ENCODE measurements around the gene ZSCAN10. TPM values are rescaled to one million over a fixed set of nuclear protein-coding genes. Genes with fewer than 3 reads are reported as not detected.

The ZSCAN10 gene
- total RNA-seq, 1 donor from 2014 or later = not detected

DNA sequence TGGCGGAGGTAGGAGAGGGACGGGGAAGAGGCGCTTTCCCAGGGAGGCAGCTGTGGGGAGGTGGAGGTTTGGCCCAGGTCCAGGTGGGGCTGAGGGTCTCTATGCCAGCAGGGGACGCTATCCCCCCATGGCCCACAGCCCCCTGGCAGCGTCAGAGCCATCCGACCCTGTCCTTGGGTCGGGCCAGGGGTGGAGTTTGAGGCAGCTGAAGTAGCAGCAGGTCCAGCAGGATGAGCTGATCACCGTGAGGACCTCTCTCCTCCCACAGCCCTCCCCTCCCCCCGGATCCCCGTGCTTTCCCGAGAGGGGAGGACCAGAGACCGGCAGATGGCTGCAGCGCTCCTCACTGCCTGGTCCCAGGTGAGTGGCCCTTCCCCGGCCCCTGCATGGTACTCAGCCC is 16.5 kb upstream of the ZSCAN10 start:
- intact Hi-C loops (cut with DNase I) = no loop called here
- no peaks in the 10 kb centered on the region for H3K27me3 ChIP-seq
- no peaks in the 10 kb centered on the region for H3K9me3 ChIP-seq
- H3K4me1 ChIP-seq = peaks cover 21% of the 10 kb centered on the region
- TF ChIP-seq, protein P1, sequence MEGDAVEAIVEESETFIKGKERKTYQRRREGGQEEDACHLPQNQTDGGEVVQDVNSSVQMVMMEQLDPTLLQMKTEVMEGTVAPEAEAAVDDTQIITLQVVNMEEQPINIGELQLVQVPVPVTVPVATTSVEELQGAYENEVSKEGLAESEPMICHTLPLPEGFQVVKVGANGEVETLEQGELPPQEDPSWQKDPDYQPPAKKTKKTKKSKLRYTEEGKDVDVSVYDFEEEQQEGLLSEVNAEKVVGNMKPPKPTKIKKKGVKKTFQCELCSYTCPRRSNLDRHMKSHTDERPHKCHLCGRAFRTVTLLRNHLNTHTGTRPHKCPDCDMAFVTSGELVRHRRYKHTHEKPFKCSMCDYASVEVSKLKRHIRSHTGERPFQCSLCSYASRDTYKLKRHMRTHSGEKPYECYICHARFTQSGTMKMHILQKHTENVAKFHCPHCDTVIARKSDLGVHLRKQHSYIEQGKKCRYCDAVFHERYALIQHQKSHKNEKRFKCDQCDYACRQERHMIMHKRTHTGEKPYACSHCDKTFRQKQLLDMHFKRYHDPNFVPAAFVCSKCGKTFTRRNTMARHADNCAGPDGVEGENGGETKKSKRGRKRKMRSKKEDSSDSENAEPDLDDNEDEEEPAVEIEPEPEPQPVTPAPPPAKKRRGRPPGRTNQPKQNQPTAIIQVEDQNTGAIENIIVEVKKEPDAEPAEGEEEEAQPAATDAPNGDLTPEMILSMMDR (IDR thresholded peaks at IDR 0.05) = no peak
- H3K27ac ChIP-seq = no peak overlapping the region
- DNase-seq (no peak), ATAC-seq (no peak)
- H3K36me3 ChIP-seq = peaks cover 28% of the 10 kb centered on the region
- H3K4me3 ChIP-seq = no peak overlapping the region

DNA sequence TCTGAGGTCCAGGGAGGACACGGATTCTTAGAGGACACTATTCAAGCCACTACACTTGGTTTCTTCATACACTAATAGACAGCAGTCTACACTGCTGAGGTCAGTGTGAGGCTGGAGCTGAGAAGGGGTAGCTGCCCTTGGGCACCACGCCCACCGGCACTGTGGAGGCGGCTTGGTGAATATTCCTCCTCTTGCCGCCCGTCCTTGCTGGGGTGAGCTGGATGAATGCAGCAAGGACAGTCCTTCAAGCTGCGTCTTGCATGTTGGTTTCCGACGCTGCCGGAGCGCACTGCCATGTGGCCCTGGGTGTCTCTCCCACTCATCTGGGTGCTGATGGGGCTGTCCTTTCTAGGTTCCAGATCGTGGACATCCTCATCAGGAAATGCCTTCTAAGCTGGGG is 15.9 kb upstream of the ZSCAN10 start:
- peaks cover 22% of the 10 kb centered on the region for H3K36me3 ChIP-seq
- DNase-seq = no peak

DNA sequence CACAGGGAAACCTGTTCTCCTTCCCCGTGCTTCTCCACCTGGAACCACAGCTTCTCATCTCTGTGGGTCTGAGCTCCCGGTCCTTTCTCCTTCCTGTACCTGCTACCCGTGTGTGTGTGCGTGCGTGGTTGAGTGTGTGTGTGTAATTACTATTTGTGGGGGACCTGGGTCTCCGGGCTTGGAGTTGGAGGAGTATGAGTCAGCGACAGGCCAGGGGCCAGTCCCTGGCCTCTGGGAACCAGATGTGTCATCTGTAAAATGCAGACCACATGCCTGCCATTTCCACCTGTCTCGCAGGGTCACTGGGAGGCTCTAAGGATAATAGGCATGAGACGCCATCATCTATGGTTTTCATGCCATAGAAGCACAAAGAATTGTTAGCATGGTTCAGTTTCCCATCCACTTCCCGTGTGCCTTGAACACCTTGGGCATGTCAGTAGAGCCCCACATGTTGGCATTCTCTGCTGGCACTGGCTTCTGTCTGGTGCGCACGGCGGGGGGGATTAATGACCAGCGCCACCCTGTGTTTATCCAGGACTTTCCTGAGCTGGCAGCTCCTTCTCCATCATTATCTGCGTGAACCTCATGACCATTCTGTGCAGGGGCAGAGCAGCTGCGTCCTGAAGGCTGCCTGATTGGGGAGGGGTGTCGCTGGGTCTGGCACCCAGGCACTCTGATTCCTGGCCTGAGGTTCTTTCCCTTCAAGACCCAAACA is 14.8 kb upstream of the ZSCAN10 start:
- H3K27ac ChIP-seq = no peak overlapping the region
- ATAC-seq = no peak
- peak overlapping the region; percentile 70 for H3K4me3 ChIP-seq

More for the DNA sequence above, 15.9 kb upstream of the ZSCAN10 start:
- Histone ChIP-seq H3K9me3 (no peaks in the 10 kb centered on the region), H3K4me3 (no peak overlapping the region), H3K4me1 (peaks cover 21% of the 10 kb centered on the region), H3K27ac (no peak overlapping the region), H3K27me3 (no peaks in the 10 kb centered on the region)
- intact Hi-C loops (cut with DNase I) = no loop called here
- ATAC-seq = no peak
- TF ChIP-seq, protein P1 (IDR thresholded peaks at IDR 0.05) = no peak

DNA sequence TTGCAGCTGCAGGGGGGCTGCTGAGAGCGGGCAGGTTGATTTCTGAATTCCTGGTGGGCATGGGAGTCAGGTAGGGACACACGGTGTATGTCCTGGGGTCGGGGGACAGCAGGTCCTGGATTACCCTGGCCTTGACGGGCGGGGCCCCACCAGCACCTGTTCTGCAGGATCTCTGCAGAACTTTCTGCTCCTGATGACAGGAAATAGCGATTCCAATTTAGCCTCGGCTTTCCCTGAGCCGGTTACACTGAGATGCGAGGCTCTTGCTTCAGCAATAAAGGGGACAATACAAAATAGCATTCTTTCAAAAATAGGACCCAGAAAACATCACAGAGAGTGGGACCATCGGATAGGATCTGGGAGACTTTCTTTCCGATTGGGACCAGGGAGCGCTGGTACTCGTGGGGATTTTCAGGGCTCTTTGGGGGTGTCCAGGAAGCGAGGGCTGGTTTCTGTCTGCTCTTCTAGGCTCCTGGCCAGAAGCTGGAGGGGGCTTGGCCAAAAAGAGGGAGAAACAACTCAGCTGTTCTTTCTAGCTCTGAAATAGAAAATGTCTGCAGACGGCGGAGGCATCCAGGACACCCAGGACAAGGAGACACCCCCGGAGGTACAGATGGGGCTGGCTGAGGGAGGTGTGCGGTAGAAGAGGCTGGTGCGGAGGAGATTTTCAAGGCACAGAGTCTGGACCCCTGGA is 13.9 kb upstream of the ZSCAN10 start:
- Histone ChIP-seq H3K9me3 (no peaks in the 10 kb centered on the region), H3K36me3 (peaks cover 12% of the 10 kb centered on the region), H3K4me3 (peak overlapping the region; percentile 70), H3K27me3 (no peaks in the 10 kb centered on the region), H3K4me1 (peaks cover 21% of the 10 kb centered on the region), H3K27ac (peak overlapping the region; percentile 9)
- TF ChIP-seq, protein P1 (IDR thresholded peaks at IDR 0.05) = no peak
- intact Hi-C loops (cut with DNase I) = no loop called here
- DNase-seq (no peak), ATAC-seq (no peak)

More for the DNA sequence above, 14.8 kb upstream of the ZSCAN10 start:
- no peaks in the 10 kb centered on the region for H3K9me3 ChIP-seq
- peaks cover 21% of the 10 kb centered on the region for H3K4me1 ChIP-seq
- no peak for DNase-seq
- intact Hi-C loops (cut with DNase I) = no loop called here
- TF ChIP-seq, protein P1 (IDR thresholded peaks at IDR 0.05) = no peak
- no peaks in the 10 kb centered on the region for H3K27me3 ChIP-seq
- H3K36me3 ChIP-seq = peaks cover 12% of the 10 kb centered on the region

DNA sequence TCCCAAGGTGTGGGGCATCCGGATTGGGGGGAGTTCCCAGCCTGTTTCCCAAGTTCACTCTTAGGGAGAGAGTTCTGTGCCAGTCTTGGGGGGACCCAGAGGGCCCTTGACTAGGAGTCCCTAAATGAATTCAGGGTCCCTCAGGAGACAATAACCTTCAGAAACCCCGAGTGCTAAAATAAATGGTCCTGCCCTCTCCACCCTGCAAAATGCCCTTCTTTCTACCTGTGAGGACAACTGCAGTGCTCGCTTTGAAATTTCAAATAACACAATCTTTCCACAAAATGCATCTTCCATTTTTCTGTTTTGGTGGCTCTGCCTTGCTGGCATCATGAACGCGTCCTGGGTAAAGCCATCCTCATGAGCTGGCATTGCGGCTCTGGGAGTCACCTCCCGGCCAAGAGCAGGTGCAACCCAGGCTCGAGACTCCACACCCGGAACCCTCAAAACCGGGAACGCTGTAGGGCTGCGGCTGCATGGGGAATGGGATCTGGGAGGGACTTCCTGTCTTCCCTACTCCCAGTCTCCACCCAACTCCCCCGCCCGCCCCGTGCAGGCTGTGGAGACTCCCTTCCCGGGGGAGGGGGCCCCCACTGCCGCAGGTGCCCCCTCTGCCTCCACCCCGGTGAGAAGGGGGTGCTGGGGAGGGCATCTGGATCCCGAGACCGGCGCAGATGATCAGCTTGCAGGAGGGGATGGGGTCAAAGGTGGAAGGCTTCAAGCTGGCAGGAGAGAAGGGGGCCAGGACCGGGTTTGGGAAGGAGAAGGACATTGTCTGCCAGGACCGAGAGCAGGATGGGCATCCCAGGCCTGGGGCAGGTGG is 13.2 kb upstream of the ZSCAN10 start, which contains the start of gene ZNF205:
ZNF205 (plus strand) TSS at position 529 of the 823 bp plus-strand sequence. CDS start 845 bp downstream, outside the sequence.
- Histone ChIP-seq H3K4me1 (peaks cover 21% of the 10 kb centered on the region), H3K36me3 (peaks cover 12% of the 10 kb centered on the region), H3K27ac (peak within 1 kb of the TSS; percentile 9), H3K9me3 (no peaks in the 10 kb centered on the region), H3K4me3 (peak within 1 kb of the TSS; percentile 70), H3K27me3 (no peaks in the 10 kb centered on the region)
- DNase-seq (peak; percentile 90), ATAC-seq (peak; percentile 97)
- TF ChIP-seq, protein P1 (IDR thresholded peaks at IDR 0.05) = no peak
- intact Hi-C loops (cut with DNase I) = no loop called here

All from upper lobe of right lung (tissue), 1 donor.